ENCODE results near the gene ZNF763. TPM values are rescaled to one million over a fixed set of nuclear protein-coding genes. Genes with fewer than 3 reads are reported as not detected.

Gene ZNF763
- polyA plus RNA-seq, 2 of the 4 experiments (the other 2 are of a cell fraction) = not detected

DNA sequence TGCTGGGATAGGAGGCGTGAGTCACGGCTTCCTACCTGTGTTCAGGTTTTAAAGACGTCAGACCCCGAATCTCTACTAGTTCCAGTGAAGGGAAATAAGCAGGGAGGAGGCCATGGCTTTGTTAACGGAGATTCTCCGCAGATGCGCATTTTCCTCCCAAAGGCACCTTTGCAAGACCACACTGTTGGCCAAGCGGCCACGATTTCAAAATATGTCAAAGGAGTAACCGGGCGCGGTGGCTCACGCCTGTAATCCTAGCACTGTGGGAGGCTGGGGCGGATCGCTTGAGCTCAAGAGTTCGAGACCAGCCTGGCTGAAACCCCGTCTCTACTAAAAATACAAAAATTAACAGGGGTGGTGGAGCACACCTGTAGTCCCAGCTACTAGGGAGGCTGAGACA is 21.9 kb downstream of the ZNF763 start:
- Histone ChIP-seq H3K27ac (no peak overlapping the region), H3K9me3 (peaks cover 4% of the 10 kb centered on the region; the same call in 1 of the 3 replicates), H3K4me3 (no peak overlapping the region), H3K4me2 (no peak overlapping the region), H3K4me1 (no peaks in the 10 kb centered on the region)
- ATAC-seq = no peak
- 52% methylated on average over 17 of the region's 17 CpGs for WGBS (ENCODE audit: missing lambda C conversion rate)
- no peak for FAIRE-seq
- ChIA-PET POLR2A (no interaction called here), CTCF (interaction anchor here (0.6 kb wide), 1 partner anchor 13 kb away, joined by 4 read pairs; no protein-coding TSS in a partner anchor)
- TF ChIP-seq HOXB13 (CRISPR knock-in tag; IDR thresholded peaks at IDR 0.05; ENCODE audit: low read depth) (no peak), BHLHE40 (IDR thresholded peaks at IDR 0.05; ENCODE audit: low read depth, low read length) (no peak), NFE2L2 (conservative IDR thresholded peaks at IDR 0.05; ENCODE audit: low read length) (no peak), CBX8 (IDR thresholded peaks at IDR 0.05) (no peak), JUNB (IDR thresholded peaks at IDR 0.05) (no peak), HOXA7 (CRISPR knock-in tag; IDR thresholded peaks at IDR 0.05) (no peak), ZSCAN20 (CRISPR knock-in tag; IDR thresholded peaks at IDR 0.05) (no peak)
- TF ChIP-seq, protein P1, sequence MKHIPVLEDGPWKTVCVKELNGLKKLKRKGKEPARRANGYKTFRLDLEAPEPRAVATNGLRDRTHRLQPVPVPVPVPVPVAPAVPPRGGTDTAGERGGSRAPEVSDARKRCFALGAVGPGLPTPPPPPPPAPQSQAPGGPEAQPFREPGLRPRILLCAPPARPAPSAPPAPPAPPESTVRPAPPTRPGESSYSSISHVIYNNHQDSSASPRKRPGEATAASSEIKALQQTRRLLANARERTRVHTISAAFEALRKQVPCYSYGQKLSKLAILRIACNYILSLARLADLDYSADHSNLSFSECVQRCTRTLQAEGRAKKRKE (CRISPR knock-in tag; IDR thresholded peaks at IDR 0.05; ENCODE audit: low read depth) = no peak
- TF ChIP-seq, protein P2, sequence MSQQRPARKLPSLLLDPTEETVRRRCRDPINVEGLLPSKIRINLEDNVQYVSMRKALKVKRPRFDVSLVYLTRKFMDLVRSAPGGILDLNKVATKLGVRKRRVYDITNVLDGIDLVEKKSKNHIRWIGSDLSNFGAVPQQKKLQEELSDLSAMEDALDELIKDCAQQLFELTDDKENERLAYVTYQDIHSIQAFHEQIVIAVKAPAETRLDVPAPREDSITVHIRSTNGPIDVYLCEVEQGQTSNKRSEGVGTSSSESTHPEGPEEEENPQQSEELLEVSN (IDR thresholded peaks at IDR 0.05; ENCODE audit: borderline replicate concordance, low read depth) = no peak
- TF ChIP-seq, protein P3, sequence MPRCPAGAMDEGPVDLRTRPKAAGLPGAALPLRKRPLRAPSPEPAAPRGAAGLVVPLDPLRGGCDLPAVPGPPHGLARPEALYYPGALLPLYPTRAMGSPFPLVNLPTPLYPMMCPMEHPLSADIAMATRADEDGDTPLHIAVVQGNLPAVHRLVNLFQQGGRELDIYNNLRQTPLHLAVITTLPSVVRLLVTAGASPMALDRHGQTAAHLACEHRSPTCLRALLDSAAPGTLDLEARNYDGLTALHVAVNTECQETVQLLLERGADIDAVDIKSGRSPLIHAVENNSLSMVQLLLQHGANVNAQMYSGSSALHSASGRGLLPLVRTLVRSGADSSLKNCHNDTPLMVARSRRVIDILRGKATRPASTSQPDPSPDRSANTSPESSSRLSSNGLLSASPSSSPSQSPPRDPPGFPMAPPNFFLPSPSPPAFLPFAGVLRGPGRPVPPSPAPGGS (IDR thresholded peaks at IDR 0.05) = no peak
- DNase-seq (ENCODE audit: low read depth in 1 of 2, low spot score in 1 of 2) = no peak

DNA sequence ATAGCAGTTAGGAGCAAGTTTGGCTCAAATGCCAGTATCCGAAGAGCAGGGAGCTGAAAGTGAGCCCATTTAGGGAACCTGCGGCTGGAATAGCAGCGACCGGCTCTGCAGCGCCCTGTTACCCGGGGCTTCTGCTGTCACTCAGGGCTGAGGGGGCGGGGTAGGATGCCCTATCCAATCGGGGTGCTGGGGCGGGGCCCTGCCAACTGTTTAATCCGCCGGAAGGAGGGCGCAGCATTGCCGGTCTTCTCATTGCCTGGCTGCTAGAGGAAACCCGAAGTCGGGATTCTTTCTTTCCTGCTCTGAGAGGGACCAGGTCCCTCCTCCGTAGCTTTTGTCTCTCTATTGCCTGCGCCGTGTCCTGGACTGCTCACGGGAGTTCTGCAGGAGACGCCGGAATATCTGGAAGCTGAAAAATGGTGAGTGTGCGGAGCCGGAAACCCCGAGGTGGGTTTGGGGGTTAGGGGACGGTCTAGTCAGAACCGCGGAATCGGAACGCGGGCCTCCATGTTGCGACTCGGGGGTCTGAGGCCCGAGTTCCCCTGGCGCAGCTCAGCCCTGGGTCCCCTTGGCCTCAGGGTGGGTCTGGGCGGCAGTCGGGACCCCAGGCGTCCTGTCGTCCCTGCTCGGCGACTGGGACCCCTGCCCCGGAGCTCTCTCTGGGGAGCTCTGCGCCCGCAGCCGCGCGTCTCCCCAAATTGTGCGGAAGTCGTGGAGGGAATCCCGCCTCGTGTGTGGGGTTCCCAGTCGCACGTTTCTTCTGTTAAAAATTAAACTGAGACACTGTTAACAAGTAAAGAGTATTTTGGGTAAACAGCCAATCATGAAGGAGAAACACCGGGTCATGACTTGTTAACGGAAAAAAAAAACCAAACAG is 22.8 kb downstream of the ZNF763 start:
- Histone ChIP-seq H3K4me2 (no peak overlapping the region), H3K4me1 (no peaks in the 10 kb centered on the region), H3K4me3 (no peak overlapping the region), H3K9me3 (no peaks in the 10 kb centered on the region; the same call in 2 of the 3 replicates), H3K27ac (no peak overlapping the region)
- WGBS (ENCODE audit: missing lambda C conversion rate) = 44% methylated on average over 27 of the region's 54 CpGs
- CTCF ChIA-PET = no interaction called here
- ATAC-seq (no peak), FAIRE-seq (no peak), DNase-seq (ENCODE audit: low read depth in 1 of 2, low spot score in 1 of 2) (no peak)
- TF ChIP-seq NFE2L2 (conservative IDR thresholded peaks at IDR 0.05; ENCODE audit: low read length) (no peak), ZNF302 (CRISPR knock-in tag; IDR thresholded peaks at IDR 0.05) (no peak), PHF8 (IDR thresholded peaks at IDR 0.05; ENCODE audit: borderline replicate concordance, low read depth) (no peak), MAZ (IDR thresholded peaks at IDR 0.05; ENCODE audit: borderline replicate concordance, low read depth, low read length) (no peak), CHD2 (IDR thresholded peaks at IDR 0.05; ENCODE audit: low read length, partially characterized antibody) (no peak), FOSL2 (IDR thresholded peaks at IDR 0.05) (no peak), FOSL2 (CRISPR knock-in tag; IDR thresholded peaks at IDR 0.05) (no peak), GATA3 (IDR thresholded peaks at IDR 0.05; ENCODE audit: borderline replicate concordance) (no peak), SREBF2 (IDR thresholded peaks at IDR 0.05) (no peak), NR3C1 (IDR thresholded peaks at IDR 0.05) (no peak), MYC (IDR thresholded peaks at IDR 0.05; ENCODE audit: borderline replicate concordance, low read length) (no peak), JUN (IDR thresholded peaks at IDR 0.05) (no peak)
- TF ChIP-seq, protein P1 (CRISPR knock-in tag; IDR thresholded peaks at IDR 0.05; ENCODE audit: low read depth) = no peak
- POLR2A ChIA-PET = no interaction called here

All from A549 (cell line).